ENCODE measurements around the gene CTNNA1.

- TF ChIP-seq CTCF (IDR thresholded peaks at IDR 0.05): no peak
- no peak for TF ChIP-seq RAD21 (IDR thresholded peaks at IDR 0.05; ENCODE audit: low read length)
- TF ChIP-seq RFX5 (IDR thresholded peaks at IDR 0.05; ENCODE audit: low read length): no peak
- TF ChIP-seq ZBTB33 (IDR thresholded peaks at IDR 0.05; ENCODE audit: borderline replicate concordance, low read depth): no peak
- no peak for TF ChIP-seq FOXM1 (IDR thresholded peaks at IDR 0.05; ENCODE audit: low read depth)
- TF ChIP-seq EZH2phosphoT487 (IDR thresholded peaks at IDR 0.05; ENCODE audit: borderline replicate concordance, low read depth): no peak
- TF ChIP-seq TAF1 (IDR thresholded peaks at IDR 0.05; ENCODE audit: borderline replicate concordance, low read depth, low read length): no peak
- no peak for TF ChIP-seq FOXJ3 (CRISPR knock-in tag; IDR thresholded peaks at IDR 0.05)
- no peak for TF ChIP-seq SIN3A (IDR thresholded peaks at IDR 0.05; ENCODE audit: borderline replicate concordance, low read depth, low read length)
- TF ChIP-seq MAX (IDR thresholded peaks at IDR 0.05; ENCODE audit: low read depth): no peak
- TF ChIP-seq USF2 (IDR thresholded peaks at IDR 0.05; ENCODE audit: borderline replicate concordance, low read depth, low read length): no peak
Measured at GRCh38 chr5:138918686-138919085, 165.5 kb downstream of the CTNNA1 start.

Data from SK-N-SH (cell line).